GM12878 (cell line): Measurements from ENCODE around the gene ATP6V0A1.

Source experiments
- CTCF ChIP-seq, 3 experiments: IDR thresholded peaks in 2 of 3; conservative IDR thresholded peaks in 1 of 3; 2 replicates each; pipeline ENCODE4 v1.5.1; 2011; ENCODE audit warnings: low read depth in 3 of 3, low read length in 3 of 3, mild to moderate bottlenecking in 3 of 3, control low read depth in 2 of 3, moderate library complexity in 2 of 3, inconsistent platforms in 1 of 3, mixed read lengths in 1 of 3; ENCODE audit not compliant: control insufficient read depth in 2 of 3, insufficient read depth in 1 of 3; ENCODE audit errors: extremely low read depth in 1 of 3
- EP300 ChIP-seq, 2 experiments: fragments of 150-350 bp in 1 of 2; IDR thresholded peaks; 2 replicates each; pipeline ENCODE4 v1.6.1; 2011 to 2012; ENCODE audit warnings: low read depth in 2 of 2, low read length in 2 of 2, borderline replicate concordance in 1 of 2, improper control_type of control experiment in 1 of 2, inconsistent platforms in 1 of 2; ENCODE audit not compliant: control insufficient read depth in 1 of 2
- JUNB ChIP-seq: IDR thresholded peaks from 2 replicates; pipeline ENCODE4 v1.6.1; 2016; ENCODE audit warnings: antibody characterized with exemption, mild to moderate bottlenecking
- POLR2A ChIP-seq: IDR thresholded peaks from 2 replicates; pipeline ENCODE4 v1.6.1; 2011; ENCODE audit warnings: low read depth, mild to moderate bottlenecking, low read length
- TAF1 ChIP-seq: IDR thresholded peaks from 2 replicates; pipeline ENCODE4 v1.6.1; 2011; ENCODE audit warnings: mild to moderate bottlenecking, low read depth, low read length, borderline replicate concordance

- TF ChIP-seq POLR2A (no peak; the same call in none of the 2 replicates), CTCF (IDR thresholded peaks at IDR 0.05 in 2 of 3, conservative IDR thresholded peaks at IDR 0.05 in 1 of 3; ENCODE audit: control insufficient read depth in 2 of 3, extremely low read depth in 1 of 3, insufficient read depth in 1 of 3, low read depth in 3 of 3, low read length in 3 of 3) (no peak), EP300 (IDR thresholded peaks at IDR 0.05; ENCODE audit: borderline replicate concordance in 1 of 2, control insufficient read depth in 1 of 2, low read depth in 2 of 2, low read length in 2 of 2) (no peak), TAF1 (peak; percentile 89), JUNB (no peak)
Observed at GRCh38 chr17:42561897-42562387, 103.3 kb downstream of the ATP6V0A1 start, which contains the start of gene COASY.
